HG02678 (cell line): ENCODE results near the gene NEIL1.
"Not testable (repeated sequence)": the region's sequence is repeated elsewhere in the genome, so short reads cannot be mapped to it uniquely, and the experiment has no call there.

Experiments
- ATAC-seq: cut with Tn5 transposase; IDR thresholded peaks from one replicate; pipeline ENCODE4 v1.9.1; 2021; ENCODE audit warnings: mild to moderate bottlenecking, moderate library complexity; ENCODE audit not compliant: unreplicated experiment

The NEIL1 gene

GRCh38 chr15:75346796-75347221 is at the start of gene NEIL1:
TSS of gene NEIL1 (plus strand) at chr15:75347039. CDS start at chr15:75348906, 1,867 bp downstream.
- no peak for ATAC-seq

GRCh38 chr15:75298541-75299310 is 48.1 kb upstream of the NEIL1 start:
- ATAC-seq: peak; percentile 66

- peak; percentile 62 for ATAC-seq
Measured at GRCh38 chr15:75299311-75299688, 47.5 kb upstream of the NEIL1 start.

- not testable (repeated sequence) for ATAC-seq
Measured at GRCh38 chr15:75300026-75300425, 46.8 kb upstream of the NEIL1 start.

GRCh38 chr15:75302318-75302717 is 44.5 kb upstream of the NEIL1 start:
- no peak for ATAC-seq

- not testable (repeated sequence) for ATAC-seq
Measured at GRCh38 chr15:75302753-75303152, 44.1 kb upstream of the NEIL1 start.

GRCh38 chr15:75306188-75306587 is 40.7 kb upstream of the NEIL1 start:
- ATAC-seq: no peak

GRCh38 chr15:75307778-75308390 is 39.0 kb upstream of the NEIL1 start:
- no peak for ATAC-seq

- ATAC-seq: no peak
Measured at GRCh38 chr15:75309711-75310110, 37.1 kb upstream of the NEIL1 start.

GRCh38 chr15:75312548-75312947 is 34.3 kb upstream of the NEIL1 start:
- ATAC-seq: not testable (repeated sequence)

GRCh38 chr15:75313116-75313845 is 33.6 kb upstream of the NEIL1 start:
- no peak for ATAC-seq

- ATAC-seq: no peak
Measured at GRCh38 chr15:75314552-75315290, 32.1 kb upstream of the NEIL1 start.

- not testable (repeated sequence) for ATAC-seq
Measured at GRCh38 chr15:75319231-75319897, 27.5 kb upstream of the NEIL1 start.

- ATAC-seq: no peak
Measured at GRCh38 chr15:75321711-75322110, 25.1 kb upstream of the NEIL1 start.

- ATAC-seq: no peak
Measured at GRCh38 chr15:75325922-75326321, 20.9 kb upstream of the NEIL1 start.

- ATAC-seq: no peak
Measured at GRCh38 chr15:75327005-75327404, 19.8 kb upstream of the NEIL1 start.

GRCh38 chr15:75327491-75327890 is 19.3 kb upstream of the NEIL1 start:
- no peak for ATAC-seq

GRCh38 chr15:75328493-75329314 is 18.1 kb upstream of the NEIL1 start:
- no peak for ATAC-seq

- no peak for ATAC-seq
Measured at GRCh38 chr15:75329571-75329970, 17.3 kb upstream of the NEIL1 start.

GRCh38 chr15:75332093-75332492 is 14.7 kb upstream of the NEIL1 start:
- ATAC-seq: not testable (repeated sequence)
